22Rv1 (cell line): ENCODE measurements around the gene ARID1A.

Source experiments
- CTCF ChIP-seq: fragments of 450-650 bp; IDR thresholded peaks from 2 replicates; pipeline ENCODE4 v1.5.1; 2017; ENCODE audit warnings: mild to moderate bottlenecking
- ZFX ChIP-seq: fragments of 450-650 bp; IDR thresholded peaks from 2 replicates; pipeline ENCODE4 v1.6.1; 2017; ENCODE audit warnings: antibody characterized with exemption, borderline replicate concordance

GRCh38 chr1:26721669-26722355 is 26.0 kb downstream of the ARID1A start:
- TF ChIP-seq CTCF (no peak), ZFX (no peak)
